Measurements from ENCODE around the gene KIFC3.
"Not testable (repeated sequence)": the region's sequence is repeated elsewhere in the genome, so short reads cannot be mapped to it uniquely, and the experiment has no call there.

Gene KIFC3

DNA sequence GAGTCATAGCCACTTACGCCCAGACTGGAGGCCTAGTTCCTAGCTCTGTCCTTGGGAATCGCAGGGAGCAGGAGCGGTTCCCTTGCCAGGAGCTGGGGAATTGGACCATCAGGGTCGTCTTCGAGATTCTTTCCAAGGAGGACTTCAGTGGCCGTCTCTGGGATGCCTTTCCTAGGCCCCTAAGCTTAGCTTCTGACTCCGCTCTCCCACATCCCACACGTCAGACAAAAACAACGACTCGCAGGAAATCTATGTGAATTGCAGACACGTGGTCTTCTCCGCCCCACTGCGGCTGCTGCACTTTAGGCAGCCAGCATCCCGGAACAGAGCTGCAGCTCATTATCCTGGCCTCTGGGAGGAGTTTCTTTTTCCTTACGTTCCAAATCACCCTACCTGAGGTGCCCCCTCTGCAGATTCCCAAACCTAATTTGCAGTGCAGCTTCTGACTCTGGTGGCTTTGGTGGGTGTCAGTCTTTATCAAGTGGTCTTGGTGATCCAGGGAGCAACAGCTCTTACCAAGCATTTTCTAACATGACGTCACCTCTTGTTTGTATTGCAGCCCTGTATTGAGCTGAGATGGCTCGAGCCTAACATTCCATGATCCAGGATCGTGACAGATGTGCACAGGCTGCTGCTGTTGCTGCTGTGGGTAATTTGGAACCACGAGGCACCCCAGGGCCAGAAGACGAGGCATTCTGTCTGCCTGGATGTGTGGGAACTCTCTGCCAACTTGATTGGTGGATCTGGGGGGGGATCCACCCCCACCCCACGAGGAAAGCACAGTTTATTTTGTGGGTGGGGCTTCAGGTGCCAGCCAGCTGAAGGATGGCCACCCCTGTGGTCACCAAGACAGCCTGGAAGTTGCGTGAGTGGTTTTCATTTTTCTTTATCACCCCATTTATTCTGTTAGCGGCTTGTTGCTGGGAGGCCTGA is 65.6 kb downstream of the KIFC3 start:
- peak; percentile 54 for DNase-seq

GRCh38 chr16:57735755-57736418 is 66.4 kb downstream of the KIFC3 start, which contains the start of gene KATNB1:
Gene KATNB1, plus strand, starts transcription at chr16:57735770. Its CDS starts 1,474 bp downstream, at chr16:57737244.
- ATAC-seq (no peak), DNase-seq (no peak)

More for the DNA sequence above, 65.6 kb downstream of the KIFC3 start:
- ATAC-seq, result no peak

DNA sequence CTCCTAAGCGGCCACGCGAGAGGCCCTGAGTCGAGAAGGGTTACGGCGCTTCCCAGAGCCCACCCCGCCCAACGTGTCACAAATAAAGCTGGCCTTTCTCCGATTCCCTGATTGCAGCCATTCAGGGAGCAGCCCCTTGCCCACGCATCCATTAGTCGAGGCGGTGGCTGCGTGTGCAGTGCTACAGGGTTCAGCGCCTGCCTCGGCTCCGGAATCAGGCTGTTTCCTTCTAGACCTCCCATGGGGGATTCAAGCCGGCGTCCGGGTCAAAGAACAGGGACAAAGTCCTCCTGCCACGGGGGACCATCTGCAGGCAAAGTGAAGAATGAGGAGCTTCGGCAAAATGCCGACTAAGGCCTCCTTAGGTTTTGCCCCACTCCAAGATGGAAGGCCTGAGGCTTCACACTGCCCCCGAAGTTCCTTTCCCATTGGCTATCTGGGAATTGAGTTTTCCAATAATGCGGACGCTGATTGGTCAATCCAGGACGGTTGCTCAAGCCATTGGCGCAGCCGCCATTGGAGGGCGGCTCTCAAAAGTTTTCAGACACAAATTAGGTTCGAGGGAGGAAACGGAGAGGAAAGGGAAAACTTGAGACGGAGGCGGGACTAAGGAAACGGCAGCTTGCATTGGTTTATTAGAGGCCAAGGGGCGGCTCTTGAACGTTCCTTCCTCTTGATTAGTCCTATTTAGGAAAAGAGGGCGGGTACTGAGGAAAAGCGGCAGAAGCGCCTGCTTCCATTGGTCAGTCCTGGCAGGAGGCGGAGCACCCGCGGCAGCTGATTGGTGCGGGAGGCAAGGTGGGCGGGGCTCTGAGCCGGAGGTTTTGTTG is 67.2 kb downstream of the KIFC3 start:
- peak; percentile 92 for ATAC-seq
- peak; percentile 98 for DNase-seq

GRCh38 chr16:57734308-57734924 is 67.9 kb downstream of the KIFC3 start:
- ATAC-seq (no peak), DNase-seq (no peak)

GRCh38 chr16:57732714-57733113 is 69.6 kb downstream of the KIFC3 start:
- no peak for DNase-seq
- ATAC-seq, result no peak

DNA sequence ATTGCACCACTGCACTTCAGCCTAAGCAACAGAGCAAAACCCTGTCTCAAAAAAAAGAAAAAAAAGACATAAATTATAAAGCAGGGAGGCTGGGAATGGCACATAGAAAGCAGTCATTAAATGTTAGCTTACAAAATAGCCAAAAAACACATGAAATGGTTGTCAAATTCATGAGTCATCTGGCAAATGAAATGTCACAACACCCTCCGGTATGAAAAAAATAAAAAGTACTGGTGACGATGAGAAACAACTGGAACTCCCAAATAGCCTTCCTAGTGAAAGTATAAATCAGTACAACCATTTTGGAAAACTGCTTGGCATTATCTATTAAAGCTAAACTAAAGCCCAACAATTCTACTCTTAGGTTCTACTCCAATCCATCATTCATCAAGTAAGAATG is 70.3 kb downstream of the KIFC3 start:
- no peak for DNase-seq
- no peak for ATAC-seq

DNA sequence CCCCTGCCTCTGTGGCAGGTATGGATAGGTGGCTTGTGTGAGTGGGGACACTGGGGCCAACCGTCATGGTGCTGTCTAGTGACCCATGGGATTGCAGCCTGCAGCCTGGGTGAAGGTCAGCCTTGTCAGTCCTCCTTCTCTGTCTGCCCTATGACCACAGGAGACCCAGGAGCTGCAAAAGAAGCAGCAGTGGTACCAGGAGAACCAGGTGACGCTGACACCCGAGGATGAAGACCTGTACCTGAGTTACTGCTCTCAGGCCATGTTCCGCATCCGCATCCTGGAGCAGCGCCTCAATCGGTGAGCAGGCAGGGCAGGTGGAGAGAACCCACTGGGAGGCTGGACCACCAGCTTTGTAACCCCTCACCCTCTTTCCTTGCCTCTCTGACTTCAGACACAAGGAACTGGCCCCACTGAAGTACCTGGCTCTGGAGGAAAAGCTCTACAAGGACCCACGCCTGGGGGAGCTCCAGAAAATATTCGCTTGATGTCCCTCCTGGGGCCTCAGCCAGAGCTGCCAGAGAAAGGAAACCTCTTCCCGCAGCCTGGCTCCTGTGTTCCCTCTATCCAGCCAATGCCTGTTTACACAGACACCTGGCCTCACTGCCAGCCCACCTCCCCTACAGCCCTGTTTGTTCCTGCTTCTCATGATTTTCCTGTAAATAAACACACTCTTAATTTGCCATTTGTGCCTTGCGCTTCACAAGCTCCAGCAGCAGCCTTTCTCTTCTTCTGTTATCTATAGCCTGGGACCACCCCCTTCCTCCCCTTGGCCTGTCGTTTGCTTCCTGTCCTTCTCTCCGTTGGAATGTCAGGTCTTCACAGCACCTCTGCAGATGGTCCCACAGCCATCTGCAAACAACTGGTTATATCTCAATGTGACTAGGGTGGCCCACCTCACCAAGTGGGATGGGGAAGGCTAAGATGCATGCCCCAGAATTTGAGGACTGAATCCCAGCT is 71.2 kb downstream of the KIFC3 start:
- ATAC-seq (no peak), DNase-seq (no peak)

GRCh38 chr16:57729852-57730251 is 72.4 kb downstream of the KIFC3 start:
- not testable (repeated sequence) for DNase-seq, ATAC-seq

DNA sequence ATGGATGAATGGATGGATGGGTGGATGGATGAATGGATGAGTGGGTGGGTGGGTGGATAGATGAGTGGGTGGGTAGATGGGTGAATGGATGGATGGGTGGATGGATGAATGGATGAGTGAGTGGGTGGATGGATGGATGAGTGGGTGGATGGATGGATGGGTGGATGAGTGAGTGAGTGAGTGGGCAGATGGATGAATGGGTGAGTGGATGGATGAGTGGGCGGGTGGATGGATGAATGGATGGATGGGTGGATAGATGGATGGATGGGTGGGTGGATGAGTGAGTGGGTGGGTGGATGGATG is 73.2 kb downstream of the KIFC3 start:
- no peak for ATAC-seq
- DNase-seq, result no peak

DNA sequence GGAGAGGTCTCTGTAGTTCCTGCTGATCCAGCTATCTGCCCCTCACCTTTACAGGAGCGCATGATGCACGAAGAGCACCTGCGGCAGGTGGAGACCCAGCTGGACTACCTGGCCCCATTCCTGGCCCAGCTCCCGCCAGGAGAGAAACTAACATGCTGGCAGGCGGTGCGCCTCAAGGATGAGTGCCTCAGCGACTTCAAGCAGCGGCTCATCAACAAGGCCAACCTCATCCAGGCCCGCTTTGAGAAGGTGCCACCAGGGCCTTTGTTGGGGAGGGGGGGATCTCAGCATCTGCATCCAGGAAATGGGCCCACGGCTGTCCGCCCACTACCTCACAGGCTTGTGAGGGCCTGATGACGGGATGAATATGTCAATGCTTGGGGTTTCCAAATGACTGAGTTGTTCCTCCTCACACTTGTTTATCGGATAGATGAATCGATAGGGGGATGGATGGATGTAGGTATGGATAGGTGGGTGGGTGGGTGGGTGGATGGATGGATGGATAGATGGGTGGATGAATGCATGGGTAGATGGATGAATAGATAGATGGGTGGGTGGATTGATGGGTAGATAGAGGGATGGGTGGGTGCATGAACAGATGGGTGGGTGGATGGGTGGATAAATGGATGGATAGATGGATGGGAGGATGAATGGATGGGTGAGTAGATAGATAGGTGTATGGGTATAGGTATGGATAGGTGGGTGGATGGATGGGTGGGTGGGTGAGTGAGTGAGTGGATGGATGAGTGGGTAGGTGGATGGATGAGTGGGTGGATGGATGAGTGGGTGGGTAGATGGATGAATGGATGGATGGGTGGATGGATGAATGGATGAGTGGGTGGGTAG is 73.7 kb downstream of the KIFC3 start:
- ATAC-seq, result no peak
- no peak for DNase-seq

DNA sequence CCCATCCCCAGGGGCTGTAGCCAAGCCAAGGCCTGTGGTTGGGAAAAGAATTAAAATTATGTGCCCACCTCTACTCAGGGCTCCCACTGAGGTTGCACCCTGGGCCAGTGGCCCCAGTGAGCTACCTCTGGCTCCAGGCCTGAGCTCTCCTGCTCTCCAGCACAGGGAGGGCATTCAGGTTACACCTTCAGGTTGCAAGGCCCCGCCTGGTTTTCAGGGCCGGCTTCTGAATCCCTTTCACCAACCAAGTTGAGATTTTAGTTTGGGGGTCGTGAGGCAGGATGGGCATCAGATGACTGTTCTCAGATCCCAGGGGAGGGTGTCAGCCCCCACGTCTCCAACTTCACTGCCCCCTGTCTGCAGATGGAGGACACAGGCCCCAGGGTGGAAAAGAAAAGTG is 74.7 kb downstream of the KIFC3 start:
- ATAC-seq (no peak), DNase-seq (no peak)

GRCh38 chr16:57726433-57726947 is 75.8 kb downstream of the KIFC3 start:
- ATAC-seq (no peak), DNase-seq (no peak)

- no peak for ATAC-seq
Measured at GRCh38 chr16:57725976-57726375, 76.3 kb downstream of the KIFC3 start.

DNA sequence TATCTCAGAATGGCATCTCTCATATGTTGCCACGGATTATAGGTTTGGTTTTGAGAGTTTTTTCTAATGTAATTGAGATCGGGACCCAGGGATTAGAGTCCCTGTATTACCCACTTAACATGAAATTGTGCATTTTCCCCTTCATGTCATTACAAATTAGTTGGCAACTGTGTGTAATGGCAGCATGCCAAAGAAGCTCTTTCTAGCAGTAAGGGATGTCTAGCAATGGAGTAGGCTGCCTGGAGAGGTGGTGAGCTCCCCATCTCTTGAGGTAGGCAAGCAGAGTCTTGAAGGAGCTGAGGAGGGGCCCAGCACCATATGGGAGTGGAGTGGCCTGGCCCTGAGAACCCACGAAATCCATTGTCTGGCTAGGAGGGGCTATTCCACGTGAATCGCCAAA is 76.7 kb downstream of the KIFC3 start:
- ATAC-seq (no peak), DNase-seq (no peak)

More at GRCh38 chr16:57725976-57726375, 76.3 kb downstream of the KIFC3 start:
- no peak for DNase-seq

DNA sequence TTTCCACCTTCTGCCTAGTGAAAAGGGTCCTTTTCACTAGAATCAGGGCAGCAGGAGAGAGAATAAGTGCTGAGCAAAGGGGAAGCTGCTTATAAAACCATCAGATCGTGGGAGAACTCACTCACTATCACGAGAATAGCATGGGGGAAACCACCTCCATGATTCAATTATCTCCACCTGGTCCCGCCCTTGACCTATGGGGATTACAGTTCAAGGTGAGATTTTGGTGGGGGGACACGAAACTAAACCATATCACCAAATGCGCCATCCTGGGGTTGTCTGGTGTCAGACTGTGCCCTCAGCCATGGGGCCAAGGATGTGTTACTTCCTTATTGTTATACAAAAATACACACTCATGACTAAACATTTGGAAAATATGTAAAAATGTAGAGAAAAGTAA is 77.1 kb downstream of the KIFC3 start:
- DNase-seq (no peak), ATAC-seq (no peak)

DNA sequence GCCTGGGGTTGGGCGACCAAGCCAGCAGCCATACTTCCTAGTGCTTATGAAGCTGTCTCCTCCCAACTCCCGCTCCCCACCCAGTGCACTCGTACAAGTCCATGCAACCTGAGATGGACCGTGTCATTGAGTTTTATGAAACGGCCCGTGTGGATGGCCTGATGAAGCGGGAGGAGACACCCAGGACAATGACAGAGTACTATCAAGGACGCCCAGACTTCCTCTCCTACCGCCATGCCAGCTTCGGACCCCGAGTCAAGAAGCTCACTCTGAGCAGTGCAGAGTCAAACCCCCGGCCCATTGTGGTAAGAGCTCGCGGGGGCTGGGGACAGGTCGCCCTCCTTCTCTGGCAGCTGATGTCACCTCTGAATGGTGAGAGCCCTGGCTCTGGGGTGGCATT is 77.8 kb downstream of the KIFC3 start:
- ATAC-seq (no peak), DNase-seq (no peak)

- DNase-seq, result no peak
Measured at GRCh38 chr16:57723170-57723569, 79.1 kb downstream of the KIFC3 start.

DNA sequence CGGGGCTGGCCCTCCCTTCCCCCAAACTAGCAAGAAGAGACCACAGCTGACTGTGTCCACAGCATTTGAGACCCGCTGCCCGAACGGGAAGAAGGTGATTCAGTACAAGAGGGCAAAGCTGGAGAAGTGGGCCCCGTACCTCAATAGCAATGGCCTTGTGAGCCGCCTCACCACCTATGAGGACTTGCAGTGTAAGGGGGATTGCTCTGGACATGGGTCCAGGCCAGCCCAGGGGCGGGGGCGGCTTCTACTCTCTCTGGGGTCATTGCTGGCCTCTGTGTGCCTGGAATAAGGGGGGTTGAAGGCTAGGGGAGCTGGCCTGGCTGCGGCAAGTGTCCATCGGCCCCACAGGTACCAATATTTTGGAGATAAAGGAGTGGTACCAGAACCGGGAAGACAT is 79.6 kb downstream of the KIFC3 start:
- DNase-seq (no peak), ATAC-seq (no peak)

More at GRCh38 chr16:57723170-57723569, 79.1 kb downstream of the KIFC3 start:
- no peak for ATAC-seq

DNA sequence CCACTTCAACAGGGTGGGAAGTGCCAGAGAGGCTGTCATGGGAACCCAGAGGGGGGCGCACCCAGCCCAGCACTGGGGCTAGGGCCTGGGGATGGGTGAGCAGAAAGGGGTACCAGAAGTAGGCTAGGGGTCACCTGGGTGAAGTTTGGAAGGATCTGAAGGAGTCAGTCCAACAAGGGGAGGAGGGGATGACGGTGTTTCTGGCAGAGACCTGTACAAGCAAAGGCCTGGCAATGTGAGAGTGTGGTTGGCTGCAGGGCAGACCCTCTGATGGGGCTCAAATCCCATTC is 80.1 kb downstream of the KIFC3 start:
- DNase-seq (no peak), ATAC-seq (no peak)
